GM18951 (cell line): ENCODE results near the gene PARD3.

Experiments
- POLR2A ChIP-seq: IDR thresholded peaks from 4 replicates; pipeline ENCODE4 v1.6.1; 2011; ENCODE audit warnings: mild to moderate bottlenecking; ENCODE audit not compliant: insufficient read length, insufficient read depth; ENCODE audit errors: extremely low read depth
- in situ Hi-C: fragments of 300-500 bp; cut with MboI; formaldehyde crosslinking; loops from one replicate; pipeline ENCODE4 v1.12.0; 2022; ENCODE audit warnings: low sequenced_read_pairs, mixed read lengths, inconsistent platforms; ENCODE audit not compliant: unreplicated experiment

PARD3 gene

DNA sequence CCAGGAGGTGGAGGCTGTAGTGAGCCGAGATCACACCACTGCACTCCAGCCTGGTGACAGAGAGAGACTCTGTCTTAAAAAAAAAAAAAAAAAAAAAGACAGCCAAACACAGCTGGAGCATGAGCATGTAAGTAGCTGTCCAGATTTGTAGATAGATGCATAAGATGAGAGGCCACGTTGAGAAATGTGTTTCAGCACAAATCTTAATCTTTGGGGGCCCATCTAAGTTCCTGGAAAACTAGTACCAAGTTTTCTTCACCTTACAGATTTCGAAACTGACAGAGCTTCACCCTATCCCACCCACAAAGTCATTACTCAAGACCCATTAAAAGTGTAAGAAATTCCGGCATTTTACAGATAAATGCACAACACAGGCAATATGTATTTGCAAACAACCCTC, 208.2 kb downstream of the PARD3 start:
- in situ Hi-C loops = no loop called here
- TF ChIP-seq POLR2A = no peak

GRCh38 chr10:34602478-34602877, 212.6 kb downstream of the PARD3 start:
- TF ChIP-seq POLR2A = no peak
- in situ Hi-C loops = no loop called here

DNA sequence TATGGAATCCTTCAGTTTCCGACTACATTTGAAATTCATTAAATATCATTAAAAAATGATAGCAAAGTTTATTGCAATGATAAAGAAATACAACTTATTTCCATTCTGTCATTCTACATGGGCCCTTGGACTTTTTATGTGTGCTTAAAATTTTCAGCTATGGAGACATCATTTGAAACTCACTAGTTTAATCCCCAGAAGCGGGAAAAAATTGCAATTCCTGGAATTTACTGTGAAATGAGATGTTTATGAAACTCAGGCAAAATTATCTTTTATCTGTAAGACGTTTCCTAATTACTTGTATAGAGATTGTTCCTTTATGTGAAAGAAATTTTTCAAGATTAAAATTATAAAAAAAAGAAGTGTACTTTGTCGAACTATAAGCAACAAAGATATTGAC, 213.4 kb downstream of the PARD3 start:
- in situ Hi-C loops = no loop called here
- TF ChIP-seq POLR2A = no peak

GRCh38 chr10:34599026-34599795, 215.9 kb downstream of the PARD3 start:
- in situ Hi-C loops = no loop called here
- TF ChIP-seq POLR2A = no peak

GRCh38 chr10:34596351-34596750, 218.7 kb downstream of the PARD3 start:
- no peak for TF ChIP-seq POLR2A
- in situ Hi-C loops = no loop called here

DNA sequence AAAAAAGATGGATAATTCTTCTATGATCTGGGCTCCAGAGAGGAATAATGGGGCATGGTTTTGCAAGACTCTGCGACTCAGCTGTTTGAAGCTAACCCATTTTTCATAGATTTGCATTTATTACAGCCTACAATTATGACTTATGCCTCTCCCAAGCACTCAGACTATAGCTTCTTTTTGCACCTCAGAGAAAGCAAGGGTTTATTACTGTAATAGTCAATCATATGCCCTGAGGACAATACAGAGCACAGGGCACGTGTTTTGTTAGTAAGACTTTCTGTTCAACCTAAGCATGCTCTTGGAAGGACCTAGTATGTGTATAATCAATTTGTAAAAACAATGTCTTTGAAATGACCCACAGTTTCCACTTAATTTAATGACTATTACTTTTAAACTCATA, 221.2 kb downstream of the PARD3 start:
- in situ Hi-C loops = no loop called here
- TF ChIP-seq POLR2A = no peak

- in situ Hi-C loops = no loop called here
- no peak for TF ChIP-seq POLR2A
Observed at GRCh38 chr10:34593374-34593890, 221.7 kb downstream of the PARD3 start.

DNA sequence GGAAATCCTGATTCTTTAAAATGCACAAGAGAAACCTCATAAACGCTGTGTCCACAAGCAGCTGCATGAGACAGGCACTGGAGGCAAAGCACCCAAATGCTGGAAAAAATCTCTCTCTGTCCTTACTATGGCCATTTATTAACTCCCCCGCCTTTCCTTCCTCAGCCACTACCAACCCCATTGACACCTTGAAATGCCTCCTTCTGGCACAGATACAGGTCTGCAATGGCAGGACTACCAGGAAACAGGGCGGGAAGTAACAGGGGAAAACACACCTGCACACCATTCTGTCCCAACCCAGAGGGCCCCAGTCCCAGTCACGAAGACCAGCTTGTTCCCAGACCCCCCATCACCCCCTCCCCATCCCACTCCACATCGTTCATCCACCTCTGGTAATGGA, 224.3 kb downstream of the PARD3 start:
- no peak for TF ChIP-seq POLR2A
- in situ Hi-C loops = no loop called here

DNA sequence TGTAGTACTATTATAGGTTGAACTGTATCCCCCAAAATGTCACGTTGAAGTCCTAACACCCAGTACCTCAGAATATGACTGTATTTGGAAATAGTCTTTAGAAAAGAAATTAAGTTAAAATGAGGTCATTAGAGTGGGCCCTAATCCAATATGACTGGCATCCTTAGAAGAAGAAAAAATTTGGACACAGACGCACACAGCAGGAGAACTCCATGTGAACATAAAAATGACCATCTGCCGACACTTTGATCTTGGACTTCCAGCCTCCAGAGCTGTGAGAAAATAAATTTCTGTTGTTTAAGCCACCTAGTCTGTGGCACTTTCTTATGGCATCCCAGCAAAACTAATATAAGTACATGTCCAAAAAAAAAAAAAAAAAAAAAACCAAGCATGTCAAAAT, 225.8 kb downstream of the PARD3 start:
- in situ Hi-C loops = no loop called here
- TF ChIP-seq POLR2A = no peak

GRCh38 chr10:34587680-34588019, 227.4 kb downstream of the PARD3 start:
- in situ Hi-C loops = no loop called here
- no peak for TF ChIP-seq POLR2A

DNA sequence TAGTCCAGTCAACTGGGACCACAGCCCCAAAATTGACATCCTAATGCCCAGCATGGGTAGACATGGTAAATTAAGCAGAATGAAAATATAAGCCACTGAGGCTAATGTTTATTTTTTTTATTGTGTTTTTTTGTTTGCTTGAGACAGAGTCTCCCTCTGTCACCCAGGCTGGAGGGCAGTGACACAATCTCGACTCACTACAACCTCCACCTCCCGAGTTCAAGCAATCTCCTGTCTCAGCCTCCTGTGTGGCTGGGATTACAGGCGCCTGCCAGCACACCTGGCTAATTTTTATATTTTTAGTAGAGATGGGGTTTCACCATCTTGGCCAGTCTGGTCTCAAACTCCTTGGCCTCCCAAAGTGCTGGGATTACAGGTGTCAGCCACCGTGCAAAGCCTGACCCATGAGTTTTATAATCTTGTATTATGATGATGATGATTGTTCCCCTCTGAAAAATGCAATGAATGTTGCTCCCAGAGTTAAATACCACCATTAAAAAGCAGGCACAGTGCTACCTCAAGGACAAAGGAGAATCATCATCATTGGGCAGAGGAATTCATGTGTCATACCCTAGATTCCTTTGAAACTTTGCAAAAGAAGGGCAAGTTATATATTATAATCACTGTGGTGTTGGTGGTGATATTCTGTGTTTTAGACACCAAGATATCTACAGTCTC, 228.0 kb downstream of the PARD3 start:
- TF ChIP-seq POLR2A = no peak
- in situ Hi-C loops = no loop called here

- in situ Hi-C loops = no loop called here
- no peak for TF ChIP-seq POLR2A
Observed at GRCh38 chr10:34585422-34586112, 229.5 kb downstream of the PARD3 start.

GRCh38 chr10:34584164-34584563, 230.9 kb downstream of the PARD3 start:
- TF ChIP-seq POLR2A = no peak
- in situ Hi-C loops = no loop called here
